GM12865 (cell line): Measurements from ENCODE around the gene OR11H6.
"Not testable (repeated sequence)": the region's sequence is repeated elsewhere in the genome, so short reads cannot be mapped to it uniquely, and the experiment has no call there.

Experiments used
- DNase-seq: peaks from one replicate; pipeline ENCODE4 v3.0.0; 2010; ENCODE audit warnings: low read depth
- H3K4me3 ChIP-seq: 2 replicates; pipeline ENCODE4 v1.5.1; 2011; ENCODE audit warnings: mild to moderate bottlenecking, low read depth, low read length, control low read depth
- CTCF ChIP-seq: IDR thresholded peaks from 2 replicates; pipeline ENCODE4 v1.5.1; 2011; ENCODE audit warnings: low read length, control low read depth, low read depth, inconsistent platforms; ENCODE audit not compliant: insufficient read depth; ENCODE audit errors: missing control alignments

The OR11H6 gene

GRCh38 chr14:20223410-20223809, at the start of gene OR11H6:
Gene OR11H6 (plus strand): TSS chr14:20223710. CDS start chr14:20223710, 0 bp downstream.
- no peak within 1 kb of the TSS for H3K4me3 ChIP-seq
- DNase-seq, result no peak
- TF ChIP-seq CTCF, result no peak

- DNase-seq, H3K4me3 ChIP-seq: not testable (repeated sequence)
Measured at GRCh38 chr14:20174205-20174604, 49.3 kb upstream of the OR11H6 start.

- no peak for DNase-seq
- TF ChIP-seq CTCF, result no peak
- no peak overlapping the region for H3K4me3 ChIP-seq
Measured at GRCh38 chr14:20176330-20176729, 47.2 kb upstream of the OR11H6 start.

- DNase-seq, result no peak
Measured at GRCh38 chr14:20177433-20177974, 46.0 kb upstream of the OR11H6 start.

GRCh38 chr14:20179218-20179617, 44.3 kb upstream of the OR11H6 start:
- no peak overlapping the region for H3K4me3 ChIP-seq
- TF ChIP-seq CTCF, result no peak
- DNase-seq, result no peak

More at GRCh38 chr14:20177433-20177974, 46.0 kb upstream of the OR11H6 start:
- TF ChIP-seq CTCF, result no peak
- H3K4me3 ChIP-seq, result no peak overlapping the region

- DNase-seq, result no peak
- no peak for TF ChIP-seq CTCF
- no peak overlapping the region for H3K4me3 ChIP-seq
Measured at GRCh38 chr14:20179880-20180279, 43.6 kb upstream of the OR11H6 start.

- no peak for TF ChIP-seq CTCF
- DNase-seq, result no peak
Measured at GRCh38 chr14:20180486-20180885, 43.0 kb upstream of the OR11H6 start.

More at GRCh38 chr14:20180486-20180885, 43.0 kb upstream of the OR11H6 start:
- H3K4me3 ChIP-seq, result no peak overlapping the region
